ENCODE measurements around the gene ZNF524. TPM values are rescaled to one million over a fixed set of nuclear protein-coding genes. Genes with fewer than 3 reads are reported as not detected.

ZNF524 gene
- total RNA-seq, 1 experiment from 2014 or later: 5.5 TPM

GRCh38 chr19:55592391-55593090 is 7.5 kb upstream of the ZNF524 start:
- H3K36me3 Mint-ChIP-seq: peaks cover 23% of the 10 kb centered on the region
- ATAC-seq (no peak), DNase-seq (ENCODE audit: low spot score) (no peak)
- H3K4me3 Mint-ChIP-seq: no peak overlapping the region
- ChIA-PET POLR2A (interaction anchor here (1.7 kb wide), 1 partner anchor 13 kb away, joined by 9 read pairs; the partner anchor contains the start of gene ZNF865), CTCF (interaction anchor here (0.9 to 2.6 kb wide), 3 partner anchors 13 to 125 kb away, joined by 3 to 12 read pairs (median 3); partner anchors contain the start of gene ZNF865)
- no peaks in the 10 kb centered on the region for H3K9me3 Mint-ChIP-seq
- TF ChIP-seq TEAD4 (CRISPR knock-in tag; IDR thresholded peaks at IDR 0.05) (no peak), FOXK1 (CRISPR knock-in tag; IDR thresholded peaks at IDR 0.05) (no peak), ATF1 (CRISPR knock-in tag; IDR thresholded peaks at IDR 0.05) (no peak), ATF2 (CRISPR knock-in tag; IDR thresholded peaks at IDR 0.05; ENCODE audit: borderline replicate concordance, low read depth) (no peak), MAX (CRISPR knock-in tag; IDR thresholded peaks at IDR 0.05) (no peak), ZNF219 (CRISPR knock-in tag; IDR thresholded peaks at IDR 0.05; ENCODE audit: borderline replicate concordance) (no peak), NR2C2 (CRISPR knock-in tag; IDR thresholded peaks at IDR 0.05) (no peak)
- peaks cover 9% of the 10 kb centered on the region for H3K27me3 Mint-ChIP-seq (ENCODE audit: low read depth)
- H3K27ac Mint-ChIP-seq: no peak overlapping the region
- H3K4me1 Mint-ChIP-seq: peaks cover 20% of the 10 kb centered on the region

- H3K4me1 Mint-ChIP-seq: peaks cover 25% of the 10 kb centered on the region
- DNase-seq (ENCODE audit: low spot score) (no peak), ATAC-seq (no peak; the same call in none of the 2 replicates)
- CTCF ChIA-PET: interaction anchor here (0.9 to 2.6 kb wide), 4 partner anchors 13 to 126 kb away, joined by 3 to 12 read pairs (median 4); partner anchors contain the start of gene ZNF865
- no peak overlapping the region for H3K4me3 Mint-ChIP-seq
- H3K9me3 Mint-ChIP-seq: no peaks in the 10 kb centered on the region
- H3K36me3 Mint-ChIP-seq: peaks cover 23% of the 10 kb centered on the region
- POLR2A ChIA-PET: interaction anchor here (1.7 kb wide), 1 partner anchor 13 kb away, joined by 9 read pairs; the partner anchor contains the start of gene ZNF865
- H3K27me3 Mint-ChIP-seq (ENCODE audit: low read depth): peaks cover 9% of the 10 kb centered on the region
- TF ChIP-seq ZNF425 (CRISPR knock-in tag; conservative IDR thresholded peaks at IDR 0.05) (no peak), TEAD4 (CRISPR knock-in tag; IDR thresholded peaks at IDR 0.05) (no peak), IRF1 (CRISPR knock-in tag; IDR thresholded peaks at IDR 0.05) (no peak), E2F1 (CRISPR knock-in tag; IDR thresholded peaks at IDR 0.05) (no peak), NFYB (CRISPR knock-in tag; conservative IDR thresholded peaks at IDR 0.05; ENCODE audit: low read depth) (no peak), NR1H2 (CRISPR knock-in tag; IDR thresholded peaks at IDR 0.05) (no peak), ZNF219 (CRISPR knock-in tag; IDR thresholded peaks at IDR 0.05; ENCODE audit: borderline replicate concordance) (no peak), ZNF138 (CRISPR knock-in tag; conservative IDR thresholded peaks at IDR 0.05) (no peak), GRHL2 (CRISPR knock-in tag; IDR thresholded peaks at IDR 0.05; ENCODE audit: insufficient replicate concordance, severe bottlenecking) (no peak), ZNF671 (CRISPR knock-in tag; IDR thresholded peaks at IDR 0.05) (no peak), NR2C2 (CRISPR knock-in tag; IDR thresholded peaks at IDR 0.05) (no peak)
- H3K27ac Mint-ChIP-seq: no peak overlapping the region; the same call in 1 of the 2 replicates
Observed at GRCh38 chr19:55593096-55593772, 6.9 kb upstream of the ZNF524 start.

Measured in WTC11 (cell line).